K562 (cell line): ENCODE results near the gene IKZF3. TPM values are rescaled to one million over a fixed set of nuclear protein-coding genes. Genes with fewer than 3 reads are reported as not detected.
A peak's percentile ranks its signal among the peaks of the same experiment; 100 is the strongest.

Experiments used
- ATF3 ChIP-seq, 2 experiments: fragments of 450-650 bp in 1 of 2; sonication (generic) in 1 of 2; formaldehyde crosslinking in 1 of 2; IDR thresholded peaks in 1 of 2; conservative IDR thresholded peaks in 1 of 2; 2 replicates each; pipeline versions ENCODE4 v1.6.1 to v1.8.1; 2016 to 2023; ENCODE audit warnings: mild to moderate bottlenecking in 2 of 2, moderate library complexity in 2 of 2, inconsistent platforms in 1 of 2, missing genetic modification reagents in 1 of 2
- C11orf30 ChIP-seq: fragments of 450-650 bp; IDR thresholded peaks from 2 replicates; pipeline ENCODE4 v1.6.1; 2016; ENCODE audit warnings: low read depth, mild to moderate bottlenecking
- KAT2B ChIP-seq: IDR thresholded peaks from one replicate; pipeline ENCODE4 v1.6.1; 2012; ENCODE audit warnings: low read depth, mild to moderate bottlenecking, control low read depth, inconsistent platforms, low read length, moderate library complexity
- MCM5 ChIP-seq: fragments of 450-650 bp; IDR thresholded peaks from 2 replicates; pipeline ENCODE4 v1.6.1; 2016; ENCODE audit warnings: low read depth
- RAD21 ChIP-seq, 2 experiments: fragments of 250-450 bp in 1 of 2; fragments of 450-650 bp in 1 of 2; sonication (Bioruptor Pico) in 1 of 2; formaldehyde crosslinking in 1 of 2; IDR thresholded peaks in 1 of 2; conservative IDR thresholded peaks in 1 of 2; 2 replicates each; pipeline versions ENCODE4 v1.4.0 to v1.8.0; 2020 to 2022; ENCODE audit warnings: mild to moderate bottlenecking in 2 of 2, moderate library complexity in 1 of 2
- THAP7 ChIP-seq: fragments of 250-450 bp; sonication (Bioruptor Pico); IDR thresholded peaks from 2 replicates; pipeline ENCODE4 v1.5.0; 2021
- ZBTB7A ChIP-seq: IDR thresholded peaks from 2 replicates; pipeline ENCODE4 v1.6.1; 2011; ENCODE audit warnings: low read depth, mild to moderate bottlenecking, low read length, moderate library complexity, borderline replicate concordance; ENCODE audit not compliant: control insufficient read depth
- polyA plus RNA-seq, 8 experiments: library from polyadenylated mRNA; depleted of rRNA in 4 of 8; stranded (reverse) in 5 of 8; unstranded in 3 of 8; fragments of >200 nt; fragmentation: Nextera tagmentation in 2 of 8; fragmentation: Illumina TruSeq in 1 of 8; extraction: Ambion mirVana in 2 of 8; extraction: Trizol in 1 of 8; gene quantifications; 2 replicates each; pipeline versions ENCODE4 v1.2.1 to v1.2.3, GENCODE V29; 2011 to 2014; ENCODE audit warnings: inconsistent platforms in 1 of 8, missing spikeins in 1 of 8
- total RNA-seq, 7 experiments: library from RNA; depleted of rRNA in 6 of 7; stranded (reverse); fragments of >200 nt in 6 of 7; fragmentation: Illumina TruSeq in 2 of 7; extraction: Trizol in 2 of 7; gene quantifications; 2 replicates each; pipeline versions ENCODE4 v1.2.1 to v1.2.3, GENCODE V29; 2011 to 2021; ENCODE audit warnings: low replicate concordance in 1 of 7

IKZF3 gene
- total and polyA plus RNA-seq, 9 of the 15 experiments (the other 6 are each of a cell fraction or from before 2014, with no cell fraction given): 0.06 to 1.6 (median 0.62) TPM

- TF ChIP-seq ATF3 (IDR thresholded peaks at IDR 0.05) (peak; percentile 62), ATF3 (CRISPR knock-in tag; conservative IDR thresholded peaks at IDR 0.05) (no peak), THAP7 (CRISPR knock-in tag) (no peak), C11orf30 (no peak), RAD21 (CRISPR knock-in tag; conservative IDR thresholded peaks at IDR 0.05 in 1 of 2, IDR thresholded peaks at IDR 0.05 in 1 of 2) (no peak), ZBTB7A (peak; percentile 3; the same call in 1 of the 2 replicates), KAT2B (no peak), MCM5 (no peak)
These were observed 126.1 kb downstream of the IKZF3 start, which contains the start of gene GRB7 (continued) for GRCh38 chr17:39737760-39738567.
